Glomerular visceral epithelial cell (primary cell): ENCODE data around the gene CDHR4.
"Not testable (repeated sequence)": the region's sequence is repeated elsewhere in the genome, so short reads cannot be mapped to it uniquely, and the experiment has no call there.

Source experiments
- DNase-seq: peaks from one replicate; pipeline ENCODE4 v3.0.0-alpha.2; 2016; ENCODE audit errors: extremely low spot score

The CDHR4 gene

DNA sequence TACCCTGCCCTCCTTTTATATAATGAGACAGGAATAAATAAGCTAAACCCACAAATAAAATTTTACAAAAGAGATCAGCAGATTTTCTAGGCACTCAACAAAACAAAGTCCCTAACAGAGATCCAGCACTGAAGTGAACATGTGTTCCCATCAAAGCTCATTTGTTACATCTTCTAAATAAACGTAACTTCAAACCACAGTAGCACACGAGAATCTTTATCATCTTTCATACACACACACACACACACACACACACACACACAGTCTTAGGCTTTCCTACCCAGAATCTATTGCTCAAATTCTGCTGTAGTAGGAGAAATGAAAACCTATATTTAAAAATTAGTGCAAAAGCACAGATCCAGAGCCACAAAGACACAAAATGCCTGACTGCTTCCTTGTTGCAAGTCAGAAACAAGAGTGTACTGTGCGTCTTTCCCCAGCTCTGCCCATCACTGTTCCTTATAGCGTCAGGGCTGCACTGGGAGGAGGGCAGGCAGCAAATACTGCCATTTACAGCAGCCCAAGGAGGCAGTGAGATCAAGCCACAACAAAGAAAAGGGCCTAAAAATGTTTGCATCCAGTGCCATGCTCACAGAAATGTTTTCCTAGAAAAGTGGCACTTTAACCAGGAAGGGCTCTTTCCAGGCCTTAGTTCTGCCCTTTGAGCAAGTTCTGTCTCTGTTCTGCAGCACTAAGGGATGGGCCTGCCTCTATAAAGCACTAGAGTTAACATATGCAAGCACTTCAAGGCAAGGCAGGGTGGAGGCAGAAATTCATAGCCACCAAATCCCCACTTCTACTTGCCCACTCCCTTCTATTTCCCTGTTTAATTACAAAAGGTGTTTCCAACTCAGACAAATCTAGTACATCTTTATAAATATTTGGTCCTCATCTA, 19.3 kb downstream of the CDHR4 start:
- no peak for DNase-seq

DNA sequence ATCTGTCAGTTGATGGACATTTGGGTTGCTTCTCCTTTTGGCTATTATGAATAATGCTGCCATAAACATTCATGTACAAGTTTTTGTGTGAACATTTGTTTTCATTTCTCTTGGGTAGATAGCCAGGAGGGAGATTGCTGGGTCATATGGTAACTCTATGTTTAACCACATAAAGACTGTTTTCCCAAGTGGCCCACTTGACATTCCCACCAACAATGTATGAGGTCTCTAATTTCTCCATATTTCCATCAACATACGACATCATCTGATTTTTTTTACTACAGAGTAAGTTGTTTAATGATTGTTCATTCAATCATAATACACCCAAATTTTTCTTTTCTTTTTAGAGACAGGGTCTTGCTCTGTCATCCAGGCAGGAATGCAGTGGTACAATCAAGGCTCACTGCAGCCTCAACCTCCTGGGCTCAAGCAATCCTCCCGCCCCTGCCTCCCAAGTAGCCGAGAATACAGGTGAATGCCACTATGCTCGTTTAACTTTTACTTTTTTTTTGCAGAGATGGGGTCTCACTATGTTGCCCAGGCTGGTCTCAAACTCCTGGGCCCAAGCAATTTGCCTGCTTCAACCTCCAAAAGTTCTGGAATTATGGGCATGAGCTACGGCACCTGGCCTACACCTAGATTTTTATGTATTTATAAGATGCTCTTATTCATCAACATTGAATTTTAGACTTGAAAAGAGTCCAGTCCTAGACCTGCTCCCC, 20.2 kb downstream of the CDHR4 start:
- DNase-seq: no peak

DNA sequence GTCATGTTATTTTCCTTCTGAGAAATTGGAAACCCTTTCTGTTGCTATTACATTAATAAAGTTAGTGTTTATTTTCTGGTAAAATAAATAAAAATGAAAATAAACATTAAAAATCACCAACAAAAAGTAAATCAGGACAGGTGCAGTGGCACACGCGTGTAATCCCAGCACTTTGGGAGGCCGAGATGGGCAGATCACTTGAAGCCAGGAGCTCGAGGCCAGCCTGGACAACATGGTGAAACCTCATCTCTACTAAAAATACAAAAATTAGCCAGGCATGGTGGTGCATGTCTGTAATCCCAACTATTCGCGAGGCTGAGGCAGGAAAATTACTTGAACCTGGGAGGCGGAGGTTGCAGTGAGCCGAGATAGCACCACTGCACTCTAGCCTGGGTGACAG, 23.6 kb downstream of the CDHR4 start:
- DNase-seq: not testable (repeated sequence)

- DNase-seq: no peak
Measured at GRCh38 chr3:49775538-49775937, 24.1 kb downstream of the CDHR4 start.

DNA sequence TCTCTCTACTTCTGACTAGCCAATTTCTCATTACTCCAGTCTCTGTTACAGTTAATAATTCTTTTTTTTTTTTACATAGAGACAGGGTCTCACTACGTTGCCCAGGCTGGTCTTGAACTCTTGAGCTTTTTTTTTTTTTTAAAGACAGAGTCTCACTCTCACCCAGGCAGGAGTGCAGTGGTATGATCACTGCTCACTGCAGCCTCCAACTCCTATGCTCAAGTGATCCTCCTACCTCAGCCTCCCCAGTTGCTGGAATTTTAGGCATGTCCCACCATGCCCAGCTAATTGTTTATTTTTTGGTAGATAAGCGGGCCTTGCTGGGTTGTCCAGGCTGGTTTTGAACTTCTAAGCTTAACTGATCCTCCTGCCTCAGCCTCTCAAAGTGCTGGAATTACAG, 27.0 kb downstream of the CDHR4 start:
- no peak for DNase-seq

DNA sequence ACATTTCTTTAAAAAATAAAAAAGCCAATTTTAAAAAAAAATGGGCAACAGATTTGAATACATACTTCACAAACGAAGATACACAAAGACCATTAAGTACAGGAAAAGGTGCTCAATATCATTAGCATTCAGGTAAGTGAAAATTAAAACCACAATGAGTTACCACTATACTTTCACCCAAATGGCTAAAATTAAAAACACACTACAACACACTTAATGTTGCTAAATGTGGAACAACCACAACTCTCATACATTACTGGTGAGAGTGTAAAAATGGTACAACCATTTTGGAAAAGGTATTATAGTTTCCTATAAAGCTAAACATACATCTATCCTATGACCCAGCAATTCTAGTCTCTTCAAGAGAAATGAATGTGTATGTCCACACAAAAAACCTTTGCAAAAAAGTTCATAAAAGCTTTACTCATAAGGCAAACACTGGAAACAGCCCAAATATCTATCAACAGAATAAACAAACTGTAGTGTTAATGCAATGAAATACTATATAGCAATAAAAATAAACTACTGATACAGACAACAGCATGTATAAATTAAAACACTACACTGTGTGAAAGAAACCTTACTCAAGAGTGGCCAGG, 28.2 kb downstream of the CDHR4 start:
- DNase-seq: no peak

DNA sequence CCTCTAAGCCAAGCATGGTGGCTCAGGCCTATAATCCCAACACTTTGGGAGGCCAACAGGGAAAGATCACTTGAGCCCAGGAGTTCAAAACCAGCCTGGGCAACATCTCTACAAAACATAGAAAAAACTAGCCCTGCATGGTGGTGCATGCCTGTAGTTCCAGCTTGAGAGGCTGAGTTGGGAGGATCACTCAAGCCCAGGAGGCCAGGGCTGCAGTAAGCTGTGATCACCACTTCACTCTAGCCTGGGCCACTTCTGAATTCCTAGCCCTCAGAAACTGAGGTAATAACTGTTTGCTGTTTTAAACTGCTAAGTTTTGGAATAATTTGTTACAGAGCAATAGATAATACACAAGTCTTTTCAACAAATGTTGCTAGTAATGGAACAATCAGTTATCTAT, 29.7 kb downstream of the CDHR4 start:
- no peak for DNase-seq

GRCh38 chr3:49769286-49769915, 30.3 kb downstream of the CDHR4 start:
- DNase-seq: no peak

DNA sequence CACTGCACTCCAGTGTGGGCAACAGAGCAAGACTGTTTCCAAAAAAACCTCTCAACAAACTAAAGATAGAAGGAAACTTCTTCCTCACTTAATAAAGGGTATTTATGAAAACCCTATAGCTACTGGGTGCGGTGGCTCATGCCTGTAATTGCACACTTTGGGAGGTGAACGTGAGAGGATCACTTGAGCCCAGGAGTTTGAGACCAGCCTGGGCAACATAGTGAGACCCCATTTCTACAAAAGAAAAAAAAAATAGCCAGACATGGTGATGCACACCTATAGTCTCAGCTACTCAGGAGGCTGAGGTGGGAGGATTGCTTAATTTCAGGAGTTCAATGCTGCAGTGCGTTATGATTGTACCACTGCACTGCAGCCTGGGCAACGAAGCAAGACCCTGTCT, 35.7 kb downstream of the CDHR4 start:
- no peak for DNase-seq

- DNase-seq: no peak
Measured at GRCh38 chr3:49761661-49762060, 38.0 kb downstream of the CDHR4 start.

GRCh38 chr3:49759226-49759625, 40.4 kb downstream of the CDHR4 start:
- no peak for DNase-seq

- no peak for DNase-seq
Measured at GRCh38 chr3:49757197-49757596, 42.5 kb downstream of the CDHR4 start.

DNA sequence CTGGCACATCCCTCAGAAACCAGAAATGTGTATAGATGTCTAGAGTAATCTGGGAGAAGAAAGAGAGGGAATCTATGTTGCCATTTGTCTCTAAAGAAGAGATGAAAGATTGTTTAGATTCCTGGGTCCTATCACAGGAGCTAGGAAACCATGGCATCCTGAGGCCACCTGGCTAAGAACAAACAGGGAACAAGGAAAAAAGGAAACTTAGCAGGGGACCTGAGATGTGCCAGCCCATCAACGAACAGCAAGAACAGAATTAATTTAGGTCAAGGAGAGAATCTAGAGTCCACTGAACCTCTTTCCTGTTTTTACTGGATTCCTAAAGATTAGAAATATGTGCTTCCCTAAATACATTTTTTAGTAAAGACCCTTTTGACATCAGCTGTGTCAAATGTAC, 43.6 kb downstream of the CDHR4 start:
- no peak for DNase-seq

GRCh38 chr3:49754536-49754935, 45.1 kb downstream of the CDHR4 start:
- DNase-seq: no peak

DNA sequence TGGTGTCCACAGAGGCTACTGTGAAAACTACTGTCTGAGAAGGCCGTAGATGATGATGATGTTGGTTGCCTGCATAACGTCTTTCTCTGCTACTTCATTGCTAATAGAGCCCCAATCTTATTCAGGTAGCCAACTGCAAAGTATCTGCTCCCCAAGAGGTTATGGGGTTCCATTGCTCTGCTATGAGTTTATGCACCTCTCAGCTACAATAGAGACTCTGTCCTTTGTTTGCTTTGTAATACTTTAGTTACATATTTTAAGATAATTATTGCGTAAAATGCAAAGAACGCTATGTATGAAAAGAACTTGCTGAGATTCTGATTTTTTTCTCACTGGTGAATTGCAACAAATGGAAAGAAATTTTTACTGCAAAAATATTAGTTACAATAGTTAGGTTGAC, 48.2 kb downstream of the CDHR4 start:
- DNase-seq: no peak

DNA sequence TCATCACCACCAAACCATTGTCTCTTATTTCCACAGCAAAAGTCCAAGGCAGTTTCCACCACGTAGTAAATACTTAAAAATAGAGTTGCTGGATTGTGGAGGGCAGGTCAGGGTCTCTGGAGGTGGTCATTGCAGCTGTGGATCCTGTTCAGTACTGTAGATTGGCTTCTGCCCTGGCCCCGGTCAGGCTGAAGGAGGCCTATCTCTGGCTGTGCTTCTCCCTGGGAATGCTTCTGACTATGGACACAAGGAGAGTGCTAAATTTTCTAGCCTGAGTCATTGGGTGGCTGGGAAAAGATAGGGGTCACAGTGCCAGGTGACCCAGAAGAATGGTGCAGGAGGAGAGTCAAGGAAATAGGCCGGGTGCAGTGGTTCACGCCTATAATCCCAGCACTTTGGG, 49.6 kb downstream of the CDHR4 start:
- peak; percentile 16 for DNase-seq

GRCh38 chr3:49748874-49749273, 50.8 kb downstream of the CDHR4 start:
- peak; percentile 37 for DNase-seq

GRCh38 chr3:49747792-49748480, 51.7 kb downstream of the CDHR4 start:
- DNase-seq: peak; percentile 52

DNA sequence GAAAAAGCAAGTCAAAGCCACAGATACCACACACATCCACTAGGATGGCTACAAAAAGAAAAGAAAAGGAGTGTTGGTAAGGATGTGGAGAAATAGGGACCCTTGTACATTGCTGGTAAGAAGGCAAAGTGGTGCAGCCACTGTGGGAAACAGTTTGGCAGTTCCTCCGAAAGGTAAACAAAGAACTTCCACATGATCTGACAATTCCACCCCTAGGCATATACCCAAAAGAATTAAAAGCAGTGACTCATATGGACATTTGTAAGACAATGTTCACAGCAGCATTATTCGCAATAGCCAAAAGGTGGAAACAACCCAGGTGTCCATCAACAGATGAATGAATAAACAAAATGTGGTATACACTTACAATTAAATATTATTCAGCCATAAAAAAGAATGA, 53.7 kb downstream of the CDHR4 start:
- no peak for DNase-seq
